ENCODE data around the gene PRPF19. TPM values are rescaled to one million over a fixed set of nuclear protein-coding genes. Genes with fewer than 3 reads are reported as not detected.

The PRPF19 gene
- total and polyA plus RNA-seq, 2 of the 8 experiments (the other 6 are each of a cell fraction or from before 2014, with no cell fraction given), result 107 to 141 TPM

GRCh38 chr11:60924110-60924905, 17.9 kb upstream of the PRPF19 start, which contains the start of gene TMEM132A:
Gene TMEM132A, plus strand, starts transcription at chr11:60924460. Its CDS starts 174 bp downstream, at chr11:60924634.
- H3K18ac ChIP-seq (ENCODE audit: extremely low read depth, low read length), result peak within 1 kb of the TSS; percentile 73
- no peak for FAIRE-seq
- peak within 1 kb of the TSS; percentile 6; the same call in 1 of the 2 replicates for H2BK15ac ChIP-seq (ENCODE audit: low read length)
- peak within 1 kb of the TSS; percentile 61 for H2AFZ ChIP-seq (ENCODE audit: low read length)
- peaks cover 0 to 3% of the 10 kb centered on the region in 2 experiments; a peak in 1 of 4 replicates for H3K79me2 ChIP-seq (ENCODE audit: control insufficient read depth in 1 of 2, insufficient read depth in 2 of 2, low read length in 2 of 2)
- no peaks in the 10 kb centered on the region for H3K9me3 ChIP-seq (ENCODE audit: insufficient read depth in 2 of 2, low read depth in 1 of 2, low read length in 1 of 2)
- no peak within 1 kb of the TSS for H2BK120ac ChIP-seq (replicated peaks; ENCODE audit: low read depth, low read length)
- ChIA-PET CTCF (ENCODE audit: partially characterized antibody) (interaction anchor here (0.8 to 1.9 kb wide), 6 partner anchors 8 to 93 kb away, joined by 3 to 7 read pairs (median 4); no protein-coding TSS in a partner anchor), POLR2A (ENCODE audit: partially characterized antibody) (interaction anchor here (0.7 to 5.7 kb wide), 8 partner anchors 10 to 33 kb away, joined by 3 to 26 read pairs (median 4); partner anchors contain the start of gene TMEM109)
- peak within 1 kb of the TSS; percentile 87 for H3K4ac ChIP-seq (replicated peaks; ENCODE audit: insufficient read length, low read depth, low read length)
- peak within 1 kb of the TSS; percentile 43; the same call in 1 of the 2 replicates for H2BK12ac ChIP-seq (ENCODE audit: low read depth, low read length)
- H3K4me1 ChIP-seq (replicated peaks in 1 of 4; ENCODE audit: control insufficient read depth in 3 of 4, insufficient read depth in 4 of 4, low read length in 3 of 4), result peaks cover 5 to 14% (median 5%) of the 10 kb centered on the region in 4 experiments; a peak in 6 of 7 replicates
- peaks cover 9 to 15% of the 10 kb centered on the region in 2 experiments for H4K20me1 ChIP-seq (replicated peaks in 1 of 2; ENCODE audit: control insufficient read depth in 1 of 2, insufficient read depth in 2 of 2, low read length in 2 of 2)
- no peak within 1 kb of the TSS for H2BK20ac ChIP-seq (ENCODE audit: low read length)
- H4K5ac ChIP-seq (ENCODE audit: insufficient read length, low read depth, low read length), result no peak within 1 kb of the TSS
- 0 out of 2 replicates have a peak within 1 kb of the TSS, but pooled peaks have one; percentile 44 for H2BK5ac ChIP-seq (ENCODE audit: low read depth, low read length)
- peaks cover 11% of the 10 kb centered on the region; the same call in 1 of the 2 replicates for H3K23me2 ChIP-seq (ENCODE audit: low read depth, low read length)
- H3K23ac ChIP-seq (ENCODE audit: insufficient read length), result no peak within 1 kb of the TSS
- peak in 1 of 2 experiments; percentile 90 for DNase-seq (ENCODE audit: low read depth in 1 of 2, low spot score in 2 of 2)
- peak within 1 kb of the TSS; percentile 59 for H4K91ac ChIP-seq (replicated peaks; ENCODE audit: insufficient read length, low read length)
- H3K9ac ChIP-seq (replicated peaks in 1 of 4; ENCODE audit: extremely low read depth in 1 of 4, low read depth in 3 of 4, low read length in 3 of 4), result peak within 1 kb of the TSS; percentile 34 to 86 (median 46)
- peaks cover 0 to 3% (median 0%) of the 10 kb centered on the region in 4 experiments; a peak in 1 of 7 replicates for H3K27me3 ChIP-seq (replicated peaks in 1 of 4; ENCODE audit: control insufficient read depth in 3 of 4, extremely low read depth in 1 of 4, insufficient read depth in 3 of 4, low read length in 3 of 4)
- H3K36me3 ChIP-seq (ENCODE audit: control insufficient read depth in 2 of 4, insufficient read depth in 4 of 4, low read length in 3 of 4), result peaks cover 5 to 27% (median 14%) of the 10 kb centered on the region in 4 experiments; a peak in 7 of 8 replicates
- H3K79me1 ChIP-seq (ENCODE audit: low read depth, low read length), result peaks cover 11% of the 10 kb centered on the region
- peak within 1 kb of the TSS; percentile 6; the same call in 1 of the 2 replicates for H2AK5ac ChIP-seq (ENCODE audit: low read depth, low read length)
- H3K56ac ChIP-seq (replicated peaks; ENCODE audit: insufficient read length, low read depth, low read length), result peak within 1 kb of the TSS; percentile 72
- peak within 1 kb of the TSS; percentile 71 for H4K8ac ChIP-seq (ENCODE audit: extremely low read depth, insufficient read depth, low read length)
- H3K14ac ChIP-seq (ENCODE audit: insufficient read length), result no peak within 1 kb of the TSS
- no peak within 1 kb of the TSS; the same call in 1 of the 2 replicates for H3K27ac ChIP-seq (ENCODE audit: low read depth, low read length)
- 6% methylated on average over 27 of the region's 69 CpGs; no CpG with 5 or more reads in 1 of the 2 experiments for WGBS, 2 experiments (ENCODE audit: extremely low coverage in 1 of 2, insufficient coverage in 1 of 2, insufficient read length in 1 of 2, insufficient replicate concordance in 2 of 2, low coverage in 1 of 2, low lambda C conversion rate in 2 of 2, missing lambda C conversion rate in 1 of 2)
- peak within 1 kb of the TSS; percentile 68 to 91 for H3K4me2 ChIP-seq (ENCODE audit: insufficient read depth in 1 of 2, low read depth in 2 of 2, low read length in 2 of 2)
- H3K4me3 ChIP-seq (ENCODE audit: extremely low read depth in 1 of 4, insufficient read depth in 2 of 4, low read depth in 3 of 4, low read length in 4 of 4), result peak within 1 kb of the TSS; percentile 70 to 95 (median 77)
- TF ChIP-seq, protein P1, sequence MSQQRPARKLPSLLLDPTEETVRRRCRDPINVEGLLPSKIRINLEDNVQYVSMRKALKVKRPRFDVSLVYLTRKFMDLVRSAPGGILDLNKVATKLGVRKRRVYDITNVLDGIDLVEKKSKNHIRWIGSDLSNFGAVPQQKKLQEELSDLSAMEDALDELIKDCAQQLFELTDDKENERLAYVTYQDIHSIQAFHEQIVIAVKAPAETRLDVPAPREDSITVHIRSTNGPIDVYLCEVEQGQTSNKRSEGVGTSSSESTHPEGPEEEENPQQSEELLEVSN (IDR thresholded peaks at IDR 0.05), result peak; percentile 72
- TF ChIP-seq JUND (IDR thresholded peaks at IDR 0.05; ENCODE audit: low read length) (no peak), FOSL1 (IDR thresholded peaks at IDR 0.05; ENCODE audit: insufficient read depth, low read depth, low read length) (peak; percentile 95), PHF8 (conservative IDR thresholded peaks at IDR 0.05; ENCODE audit: low read depth, low read length) (peak; percentile 66), ATF3 (IDR thresholded peaks at IDR 0.05; ENCODE audit: insufficient read depth, low read depth, low read length) (no peak), CTBP2 (IDR thresholded peaks at IDR 0.05; ENCODE audit: borderline replicate concordance, insufficient read depth, insufficient read length, low read length) (no peak)
- TF ChIP-seq, protein P2, sequence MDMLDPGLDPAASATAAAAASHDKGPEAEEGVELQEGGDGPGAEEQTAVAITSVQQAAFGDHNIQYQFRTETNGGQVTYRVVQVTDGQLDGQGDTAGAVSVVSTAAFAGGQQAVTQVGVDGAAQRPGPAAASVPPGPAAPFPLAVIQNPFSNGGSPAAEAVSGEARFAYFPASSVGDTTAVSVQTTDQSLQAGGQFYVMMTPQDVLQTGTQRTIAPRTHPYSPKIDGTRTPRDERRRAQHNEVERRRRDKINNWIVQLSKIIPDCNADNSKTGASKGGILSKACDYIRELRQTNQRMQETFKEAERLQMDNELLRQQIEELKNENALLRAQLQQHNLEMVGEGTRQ (IDR thresholded peaks at IDR 0.05; ENCODE audit: low read length), result 0 out of 2 replicates have a peak, but pooled peaks have one; percentile 14
